ENCODE measurements around the gene MYADM.

DNA sequence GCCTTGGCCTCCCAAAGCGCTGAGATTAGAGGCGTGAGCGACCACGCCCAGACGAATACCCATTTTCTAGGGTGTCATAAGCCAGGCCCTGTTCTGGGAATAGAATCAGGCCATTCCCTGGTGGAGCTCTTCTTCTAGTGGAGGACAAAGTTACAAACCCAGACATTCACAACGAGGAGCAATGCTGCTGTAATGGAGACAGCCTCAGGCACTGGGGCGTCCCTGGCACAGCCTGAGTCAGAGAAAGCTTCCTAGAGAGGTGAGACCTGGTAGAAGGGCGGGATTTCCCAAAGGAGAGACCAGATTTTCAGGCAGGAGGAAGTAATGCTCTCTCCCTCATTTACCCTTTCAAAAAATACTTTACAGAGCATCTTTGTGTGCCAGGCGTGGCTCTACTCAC lies 27.0 kb downstream of the MYADM start:
- TF ChIP-seq, protein P1, sequence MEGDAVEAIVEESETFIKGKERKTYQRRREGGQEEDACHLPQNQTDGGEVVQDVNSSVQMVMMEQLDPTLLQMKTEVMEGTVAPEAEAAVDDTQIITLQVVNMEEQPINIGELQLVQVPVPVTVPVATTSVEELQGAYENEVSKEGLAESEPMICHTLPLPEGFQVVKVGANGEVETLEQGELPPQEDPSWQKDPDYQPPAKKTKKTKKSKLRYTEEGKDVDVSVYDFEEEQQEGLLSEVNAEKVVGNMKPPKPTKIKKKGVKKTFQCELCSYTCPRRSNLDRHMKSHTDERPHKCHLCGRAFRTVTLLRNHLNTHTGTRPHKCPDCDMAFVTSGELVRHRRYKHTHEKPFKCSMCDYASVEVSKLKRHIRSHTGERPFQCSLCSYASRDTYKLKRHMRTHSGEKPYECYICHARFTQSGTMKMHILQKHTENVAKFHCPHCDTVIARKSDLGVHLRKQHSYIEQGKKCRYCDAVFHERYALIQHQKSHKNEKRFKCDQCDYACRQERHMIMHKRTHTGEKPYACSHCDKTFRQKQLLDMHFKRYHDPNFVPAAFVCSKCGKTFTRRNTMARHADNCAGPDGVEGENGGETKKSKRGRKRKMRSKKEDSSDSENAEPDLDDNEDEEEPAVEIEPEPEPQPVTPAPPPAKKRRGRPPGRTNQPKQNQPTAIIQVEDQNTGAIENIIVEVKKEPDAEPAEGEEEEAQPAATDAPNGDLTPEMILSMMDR (IDR thresholded peaks at IDR 0.05; ENCODE audit: poor library complexity, severe bottlenecking), result no peak
- TF ChIP-seq EP300 (conservative IDR thresholded peaks at IDR 0.05; ENCODE audit: poor library complexity, severe bottlenecking), result no peak
- no peak for TF ChIP-seq SMC3 (conservative IDR thresholded peaks at IDR 0.05; ENCODE audit: poor library complexity)

Measured in neural cell (in vitro differentiated cells).